Nephron progenitor cell (in vitro differentiated cells): ENCODE results near the gene PSTPIP1.
A peak's percentile ranks its signal among the peaks of the same experiment; 100 is the strongest.

Experiments
- DNase-seq: peaks from one replicate; pipeline ENCODE4 v3.0.0; 2021
- H3K27ac Mint-ChIP-seq: 2 replicates; pipeline ENCODE4 v1.8.0; 2021; ENCODE audit warnings: mild to moderate bottlenecking, moderate library complexity, mixed read lengths
- H3K27me3 Mint-ChIP-seq: 2 replicates; pipeline ENCODE4 v1.8.0; 2021; ENCODE audit warnings: mild to moderate bottlenecking, low read depth, mixed read lengths; ENCODE audit not compliant: poor library complexity
- H3K36me3 Mint-ChIP-seq: 2 replicates; pipeline ENCODE4 v1.8.0; 2021; ENCODE audit warnings: low read depth, mixed read lengths
- H3K4me1 Mint-ChIP-seq: 2 replicates; pipeline ENCODE4 v1.8.0; 2021; ENCODE audit warnings: mixed read lengths
- H3K4me3 Mint-ChIP-seq: 2 replicates; pipeline ENCODE4 v1.8.0; 2021; ENCODE audit warnings: mild to moderate bottlenecking, moderate library complexity, mixed read lengths
- H3K9me3 Mint-ChIP-seq: 2 replicates; pipeline ENCODE4 v1.8.0; 2021; ENCODE audit warnings: mild to moderate bottlenecking, moderate library complexity, mixed read lengths
- CTCF ChIP-seq: fragments of 200-600 bp; sonication (generic); IDR thresholded peaks from 2 replicates; pipeline ENCODE4 v1.5.0; 2021; ENCODE audit warnings: antibody characterized with exemption

Gene PSTPIP1

GRCh38 chr15:77025941-77026411 is 31.1 kb downstream of the PSTPIP1 start:
- no peak for TF ChIP-seq CTCF
- Mint-ChIP-seq H3K27me3 (peaks cover 4% of the 10 kb centered on the region), H3K4me3 (no peak overlapping the region), H3K36me3 (no peaks in the 10 kb centered on the region), H3K9me3 (no peaks in the 10 kb centered on the region), H3K4me1 (peaks cover 8% of the 10 kb centered on the region), H3K27ac (no peak overlapping the region)
- DNase-seq = no peak

GRCh38 chr15:77026501-77027110 is 31.7 kb downstream of the PSTPIP1 start:
- Mint-ChIP-seq H3K4me3 (no peak overlapping the region), H3K9me3 (no peaks in the 10 kb centered on the region), H3K4me1 (peaks cover 14% of the 10 kb centered on the region), H3K27me3 (peaks cover 4% of the 10 kb centered on the region), H3K36me3 (no peaks in the 10 kb centered on the region), H3K27ac (no peak overlapping the region)
- no peak for TF ChIP-seq CTCF
- DNase-seq = no peak

- Mint-ChIP-seq H3K9me3 (no peaks in the 10 kb centered on the region), H3K36me3 (no peaks in the 10 kb centered on the region), H3K27ac (no peak overlapping the region), H3K27me3 (peaks cover 4% of the 10 kb centered on the region), H3K4me3 (no peak overlapping the region), H3K4me1 (peaks cover 18% of the 10 kb centered on the region)
- DNase-seq = no peak
- TF ChIP-seq CTCF = no peak
Observed at GRCh38 chr15:77027111-77027696, 32.3 kb downstream of the PSTPIP1 start.

GRCh38 chr15:77027697-77028450 is 32.9 kb downstream of the PSTPIP1 start:
- H3K27ac Mint-ChIP-seq = no peak overlapping the region
- no peaks in the 10 kb centered on the region for H3K9me3 Mint-ChIP-seq
- H3K27me3 Mint-ChIP-seq = peaks cover 4% of the 10 kb centered on the region
- H3K4me1 Mint-ChIP-seq = peaks cover 18% of the 10 kb centered on the region
- H3K4me3 Mint-ChIP-seq = no peak overlapping the region
- H3K36me3 Mint-ChIP-seq = no peaks in the 10 kb centered on the region
- peak; percentile 54 for DNase-seq
- TF ChIP-seq CTCF = no peak

GRCh38 chr15:77028451-77029165 is 33.7 kb downstream of the PSTPIP1 start:
- Mint-ChIP-seq H3K27me3 (peaks cover 4% of the 10 kb centered on the region), H3K36me3 (no peaks in the 10 kb centered on the region), H3K27ac (no peak overlapping the region), H3K4me1 (peaks cover 19% of the 10 kb centered on the region), H3K4me3 (no peak overlapping the region), H3K9me3 (no peaks in the 10 kb centered on the region)
- no peak for TF ChIP-seq CTCF
- no peak for DNase-seq
